Endothelial cell of umbilical vein (primary cell): Measurements from ENCODE around the gene ACAA1. TPM values are rescaled to one million over a fixed set of nuclear protein-coding genes. Genes with fewer than 3 reads are reported as not detected.

Experiments
- BruUV-seq: library from RNA; stranded (reverse); fragments of 400-500 nt; replicated peaks from 2 replicates; lab custom pipeline; 2021; lab: Mats Ljungman, UMichigan
- CTCF ChIA-PET: fragments of 300-600, 350-600 bp; sonication (Branson Sonifier 250); formaldehyde crosslinking; loops from one replicate; lab custom pipeline; 2021; ENCODE audit warnings: antibody characterized with exemption, inconsistent platforms; lab: Charles Lee
- POLR2A ChIA-PET: fragments of 300-600, 350-600 bp; sonication (Branson Sonifier 250); formaldehyde crosslinking; loops from one replicate; lab custom pipeline; 2021; ENCODE audit warnings: antibody characterized with exemption, inconsistent platforms; lab: Charles Lee
- DNase-seq: peaks from one replicate; pipeline ENCODE4 v3.0.0-alpha.2; 2011; ENCODE audit warnings: low read depth, low spot score
- FAIRE-seq: peaks from 2 replicates; lab custom pipeline; 2011; peaks lifted over from hg19 to GRCh38; lab: Jason Lieb, UNC
- H2AFZ ChIP-seq: 2 replicates; pipeline ENCODE4 v1.6.0; 2012; ENCODE audit warnings: low read depth, low read length, control low read depth, inconsistent platforms
- H3K27ac ChIP-seq: 2 replicates; pipeline ENCODE4 v1.5.1; 2011; ENCODE audit warnings: low read depth, mild to moderate bottlenecking, control low read depth, low read length, moderate library complexity; ENCODE audit not compliant: insufficient read depth
- H3K27me3 ChIP-seq, 2 experiments: 2 replicates each; pipeline versions ENCODE4 v1.6.0 to v1.6.1; 2011; ENCODE audit warnings: low read length in 2 of 2, mixed read lengths in 1 of 2; ENCODE audit not compliant: control insufficient read depth in 2 of 2, insufficient read depth in 2 of 2
- H3K36me3 ChIP-seq, 2 experiments: 2 replicates in 1 of 2; 3 replicates in 1 of 2; pipeline ENCODE4 v1.5.1; 2011; ENCODE audit warnings: low read length in 2 of 2, mild to moderate bottlenecking in 1 of 2, moderate library complexity in 1 of 2; ENCODE audit not compliant: control insufficient read depth in 2 of 2, insufficient read depth in 2 of 2; ENCODE audit errors: extremely low read depth in 1 of 2
- H3K4me1 ChIP-seq: 3 replicates; pipeline ENCODE4 v1.5.1; 2011; ENCODE audit warnings: mild to moderate bottlenecking, low read length; ENCODE audit not compliant: control insufficient read depth, insufficient read depth; ENCODE audit errors: extremely low read depth
- H3K4me2 ChIP-seq: 2 replicates; pipeline ENCODE4 v1.6.1; 2011; ENCODE audit warnings: low read length, control low read depth, mixed read lengths; ENCODE audit not compliant: insufficient read depth
- H3K4me3 ChIP-seq, 3 experiments: fragments of 200-600 bp in 1 of 3; sonication (generic), shearing (Covaris generic) in 1 of 3; replicated peaks in 1 of 3; 2 replicates each; pipeline ENCODE4 v1.5.1; 2011 to 2016; ENCODE audit warnings: control low read depth in 3 of 3, low read length in 3 of 3, mild to moderate bottlenecking in 2 of 3, inconsistent platforms in 1 of 3, low read depth in 1 of 3, moderate library complexity in 1 of 3; ENCODE audit not compliant: insufficient read depth in 1 of 3
- H3K79me2 ChIP-seq: 2 replicates; pipeline ENCODE4 v1.6.0; 2012; ENCODE audit warnings: low read length, inconsistent platforms; ENCODE audit not compliant: control insufficient read depth, insufficient read depth
- H3K9ac ChIP-seq: replicated peaks from 2 replicates; pipeline ENCODE3; 2011; ENCODE audit warnings: low read length, control low read depth; ENCODE audit not compliant: insufficient read depth; ENCODE audit errors: extremely low read depth
- H3K9me1 ChIP-seq: replicated peaks from 3 replicates; pipeline ENCODE4 v1.6.0; 2011; ENCODE audit warnings: mild to moderate bottlenecking, low read length; ENCODE audit not compliant: control insufficient read depth, insufficient read depth; ENCODE audit errors: extremely low read depth
- H3K9me3 ChIP-seq: replicated peaks from 2 replicates; pipeline ENCODE4 v1.5.1; 2012; ENCODE audit warnings: low read length, inconsistent platforms; ENCODE audit not compliant: control insufficient read depth, insufficient read depth
- H4K20me1 ChIP-seq: replicated peaks from 2 replicates; pipeline ENCODE3; 2011; ENCODE audit warnings: mild to moderate bottlenecking, low read length; ENCODE audit not compliant: control insufficient read depth, insufficient read depth; ENCODE audit errors: extremely low read depth
- EZH2 ChIP-seq: IDR thresholded peaks from 2 replicates; pipeline ENCODE4 v1.6.1; 2012; ENCODE audit warnings: borderline replicate concordance, low read depth, mild to moderate bottlenecking, moderate library complexity, low read length, inconsistent platforms; ENCODE audit not compliant: severe bottlenecking
- FOS ChIP-seq: IDR thresholded peaks from 2 replicates; pipeline ENCODE4 v1.6.1; 2011; ENCODE audit warnings: mild to moderate bottlenecking, low read length, moderate library complexity, borderline replicate concordance; ENCODE audit not compliant: insufficient read depth
- GATA2 ChIP-seq: IDR thresholded peaks from 2 replicates; pipeline ENCODE4 v1.7.0; 2011; ENCODE audit warnings: low read depth, mild to moderate bottlenecking, moderate library complexity, mixed read lengths, low read length; ENCODE audit not compliant: insufficient read length, insufficient read depth
- JUN ChIP-seq: IDR thresholded peaks from 2 replicates; pipeline ENCODE4 v1.6.1; 2011; ENCODE audit warnings: borderline replicate concordance, low read depth; ENCODE audit not compliant: insufficient read length, insufficient read depth
- MYC ChIP-seq: IDR thresholded peaks from one replicate; pipeline ENCODE4 v1.6.1; 2011; ENCODE audit warnings: mild to moderate bottlenecking, low read depth, low read length
- POLR2A ChIP-seq: IDR thresholded peaks from 2 replicates; pipeline ENCODE4 v1.6.1; 2012; ENCODE audit warnings: low read depth, mild to moderate bottlenecking, control low read depth, low read length
- POLR2AphosphoS5 ChIP-seq: IDR thresholded peaks from 2 replicates; pipeline ENCODE4 v1.6.1; 2012; ENCODE audit warnings: low read depth, mild to moderate bottlenecking, control low read depth, low read length, moderate library complexity; ENCODE audit not compliant: insufficient read depth
- dilution Hi-C: fragments of 300-500 bp; cut with MboI; formaldehyde crosslinking; loops from one replicate; pipeline ENCODE4 v1.15.0; 2019; ENCODE audit warnings: low sequenced_read_pairs; ENCODE audit not compliant: extremely low pct_ligation_motif_present
- intact Hi-C: fragments of 100-400 bp; cut with micrococcal nuclease; formaldehyde crosslinking; loops from one replicate; pipeline ENCODE4 v1.10.0; 2022
- polyA plus RNA-seq, 4 experiments: library from polyadenylated mRNA; depleted of rRNA in 3 of 4; stranded (reverse) in 3 of 4; unstranded in 1 of 4; fragments of >200 nt; gene quantifications; 2 replicates each; pipeline versions ENCODE4 v1.2.1 to v1.2.3, GENCODE V29; 2011 to 2012; ENCODE audit warnings: missing spikeins in 1 of 4
- total RNA-seq: library from RNA; stranded (reverse); gene quantifications from 2 replicates; pipeline ENCODE4 v1.2.3, GENCODE V29; 2021
- TF ChIP-seq, protein P1 (sequence below): IDR thresholded peaks from 2 replicates; pipeline ENCODE4 v1.6.1; 2011; ENCODE audit not compliant: insufficient read depth, insufficient read length
- TF ChIP-seq, protein P2 (sequence below), 2 donors: IDR thresholded peaks; 1 replicate in 1 of 2; 2 replicates in 1 of 2; pipeline ENCODE4 v1.5.1; 2011; ENCODE audit warnings: low read length in 2 of 2, mild to moderate bottlenecking in 2 of 2, moderate library complexity in 2 of 2, control low read depth in 1 of 2, inconsistent platforms in 1 of 2, low read depth in 1 of 2; ENCODE audit not compliant: insufficient read depth in 1 of 2; ENCODE audit errors: extremely low read depth in 1 of 2

ACAA1 gene
- total and polyA plus RNA-seq, 2 donors (not counting 3 experiments of a cell fraction or from before 2014, with no cell fraction given): 52.1 to 53.8 TPM

DNA sequence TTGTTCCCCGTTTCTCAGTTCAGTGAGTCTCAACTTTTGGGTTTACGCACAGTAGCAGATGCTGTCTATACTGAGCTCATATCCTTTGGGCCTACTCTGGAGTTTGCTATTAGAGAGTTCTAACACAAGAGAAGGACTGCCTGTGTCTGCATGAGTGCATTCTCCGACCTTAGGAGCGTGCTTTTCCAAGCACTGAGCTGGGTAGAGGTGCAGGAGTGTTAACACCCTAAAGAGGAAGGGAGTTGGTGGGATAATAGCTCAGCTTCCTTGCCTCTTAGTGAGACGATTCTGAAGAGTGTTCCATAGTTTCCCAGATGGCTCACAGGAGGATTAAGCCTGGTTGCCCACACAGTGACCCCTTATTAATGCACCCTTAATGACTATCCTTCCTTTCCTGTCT, 21.5 kb upstream of the ACAA1 start:
- H3K4me2 ChIP-seq: no peak overlapping the region
- H3K9me1 ChIP-seq: no peaks in the 10 kb centered on the region
- H3K9ac ChIP-seq: no peak overlapping the region
- intact Hi-C loops (no loop called here), dilution Hi-C loops (no loop called here)
- FAIRE-seq: no peak
- no peaks in the 10 kb centered on the region for H3K36me3 ChIP-seq
- no peaks in the 10 kb centered on the region for H3K9me3 ChIP-seq
- BruUV-seq: no TSS peak
- H3K27me3 ChIP-seq: no peaks in the 10 kb centered on the region
- H3K4me1 ChIP-seq: no peaks in the 10 kb centered on the region
- H4K20me1 ChIP-seq: no peaks in the 10 kb centered on the region
- H2AFZ ChIP-seq: no peak overlapping the region
- no peak for DNase-seq
- H3K27ac ChIP-seq: no peak overlapping the region
- no peaks in the 10 kb centered on the region for H3K79me2 ChIP-seq
- ChIA-PET CTCF (interaction anchor here (0.8 kb wide), 1 partner anchor 15 kb away, joined by 3 read pairs; no protein-coding TSS in a partner anchor), POLR2A (no interaction called here)
- no peak overlapping the region for H3K4me3 ChIP-seq
- no peak for TF ChIP-seq EZH2
- no peak for TF ChIP-seq POLR2A
- TF ChIP-seq MYC: no peak
- TF ChIP-seq POLR2AphosphoS5: no peak
- TF ChIP-seq FOS: no peak
- TF ChIP-seq, protein P1, sequence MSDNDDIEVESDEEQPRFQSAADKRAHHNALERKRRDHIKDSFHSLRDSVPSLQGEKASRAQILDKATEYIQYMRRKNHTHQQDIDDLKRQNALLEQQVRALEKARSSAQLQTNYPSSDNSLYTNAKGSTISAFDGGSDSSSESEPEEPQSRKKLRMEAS: no peak
- TF ChIP-seq, protein P2, sequence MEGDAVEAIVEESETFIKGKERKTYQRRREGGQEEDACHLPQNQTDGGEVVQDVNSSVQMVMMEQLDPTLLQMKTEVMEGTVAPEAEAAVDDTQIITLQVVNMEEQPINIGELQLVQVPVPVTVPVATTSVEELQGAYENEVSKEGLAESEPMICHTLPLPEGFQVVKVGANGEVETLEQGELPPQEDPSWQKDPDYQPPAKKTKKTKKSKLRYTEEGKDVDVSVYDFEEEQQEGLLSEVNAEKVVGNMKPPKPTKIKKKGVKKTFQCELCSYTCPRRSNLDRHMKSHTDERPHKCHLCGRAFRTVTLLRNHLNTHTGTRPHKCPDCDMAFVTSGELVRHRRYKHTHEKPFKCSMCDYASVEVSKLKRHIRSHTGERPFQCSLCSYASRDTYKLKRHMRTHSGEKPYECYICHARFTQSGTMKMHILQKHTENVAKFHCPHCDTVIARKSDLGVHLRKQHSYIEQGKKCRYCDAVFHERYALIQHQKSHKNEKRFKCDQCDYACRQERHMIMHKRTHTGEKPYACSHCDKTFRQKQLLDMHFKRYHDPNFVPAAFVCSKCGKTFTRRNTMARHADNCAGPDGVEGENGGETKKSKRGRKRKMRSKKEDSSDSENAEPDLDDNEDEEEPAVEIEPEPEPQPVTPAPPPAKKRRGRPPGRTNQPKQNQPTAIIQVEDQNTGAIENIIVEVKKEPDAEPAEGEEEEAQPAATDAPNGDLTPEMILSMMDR (IDR thresholded peaks at IDR 0.05; ENCODE audit: extremely low read depth in 1 of 2, insufficient read depth in 1 of 2, low read depth in 1 of 2, low read length in 2 of 2): no peak
- TF ChIP-seq JUN: no peak
- TF ChIP-seq GATA2: no peak
